Adrenal gland (tissue), 5 donors: ENCODE results near the gene ARHGAP6.

Source experiments
- POLR2A ChIP-seq, 2 donors: fragments of 450-650 bp; IDR thresholded peaks; one replicate each; pipeline ENCODE4 v1.6.1; 2017; ENCODE audit warnings: antibody characterized with exemption in 2 of 2, mild to moderate bottlenecking in 2 of 2, moderate library complexity in 1 of 2
- TF ChIP-seq, protein P1 (sequence below), 6 experiments: fragments of 450-650 bp in 4 of 6; fragments of 200-600 bp in 2 of 6; sonication (generic) in 1 of 6; IDR thresholded peaks; 1 replicate in 5 of 6; 2 replicates in 1 of 6; pipeline versions ENCODE4 v1.5.1 to v1.8.0; 2016 to 2021; ENCODE audit warnings: antibody characterized with exemption in 6 of 6, mild to moderate bottlenecking in 2 of 6, moderate library complexity in 1 of 6
- donor health status: DM: no; HTN: no; CAD: no.

DNA sequence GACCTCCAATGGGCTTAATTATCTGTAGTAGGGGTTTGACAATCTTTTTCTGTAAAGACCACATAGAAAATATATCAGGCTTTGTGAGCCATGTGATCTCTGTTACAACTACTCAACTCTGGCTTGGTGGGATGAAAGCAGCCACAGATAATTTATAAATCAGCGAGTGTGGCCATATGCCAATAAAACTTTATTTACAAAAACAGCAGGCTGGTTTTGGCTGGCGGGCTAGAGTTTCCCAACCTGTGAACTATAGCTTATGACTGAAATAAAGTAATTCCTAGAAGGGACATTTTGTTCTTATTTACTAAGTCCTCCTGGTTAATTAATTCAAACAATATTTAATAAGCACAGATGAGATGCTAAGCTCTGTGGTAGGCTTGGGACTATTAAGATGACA, 408.4 kb downstream of the ARHGAP6 start:
- no peak for TF ChIP-seq POLR2A (IDR thresholded peaks at IDR 0.05)
- TF ChIP-seq, protein P1, sequence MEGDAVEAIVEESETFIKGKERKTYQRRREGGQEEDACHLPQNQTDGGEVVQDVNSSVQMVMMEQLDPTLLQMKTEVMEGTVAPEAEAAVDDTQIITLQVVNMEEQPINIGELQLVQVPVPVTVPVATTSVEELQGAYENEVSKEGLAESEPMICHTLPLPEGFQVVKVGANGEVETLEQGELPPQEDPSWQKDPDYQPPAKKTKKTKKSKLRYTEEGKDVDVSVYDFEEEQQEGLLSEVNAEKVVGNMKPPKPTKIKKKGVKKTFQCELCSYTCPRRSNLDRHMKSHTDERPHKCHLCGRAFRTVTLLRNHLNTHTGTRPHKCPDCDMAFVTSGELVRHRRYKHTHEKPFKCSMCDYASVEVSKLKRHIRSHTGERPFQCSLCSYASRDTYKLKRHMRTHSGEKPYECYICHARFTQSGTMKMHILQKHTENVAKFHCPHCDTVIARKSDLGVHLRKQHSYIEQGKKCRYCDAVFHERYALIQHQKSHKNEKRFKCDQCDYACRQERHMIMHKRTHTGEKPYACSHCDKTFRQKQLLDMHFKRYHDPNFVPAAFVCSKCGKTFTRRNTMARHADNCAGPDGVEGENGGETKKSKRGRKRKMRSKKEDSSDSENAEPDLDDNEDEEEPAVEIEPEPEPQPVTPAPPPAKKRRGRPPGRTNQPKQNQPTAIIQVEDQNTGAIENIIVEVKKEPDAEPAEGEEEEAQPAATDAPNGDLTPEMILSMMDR (IDR thresholded peaks at IDR 0.05): no peak
